ENCODE measurements around the gene TEPSIN. TPM values are rescaled to one million over a fixed set of nuclear protein-coding genes. Genes with fewer than 3 reads are reported as not detected.

The TEPSIN gene
- total and polyA plus RNA-seq, 2 of the 8 experiments (the other 6 are each of a cell fraction or from before 2014, with no cell fraction given): 22.9 to 28.0 TPM

DNA sequence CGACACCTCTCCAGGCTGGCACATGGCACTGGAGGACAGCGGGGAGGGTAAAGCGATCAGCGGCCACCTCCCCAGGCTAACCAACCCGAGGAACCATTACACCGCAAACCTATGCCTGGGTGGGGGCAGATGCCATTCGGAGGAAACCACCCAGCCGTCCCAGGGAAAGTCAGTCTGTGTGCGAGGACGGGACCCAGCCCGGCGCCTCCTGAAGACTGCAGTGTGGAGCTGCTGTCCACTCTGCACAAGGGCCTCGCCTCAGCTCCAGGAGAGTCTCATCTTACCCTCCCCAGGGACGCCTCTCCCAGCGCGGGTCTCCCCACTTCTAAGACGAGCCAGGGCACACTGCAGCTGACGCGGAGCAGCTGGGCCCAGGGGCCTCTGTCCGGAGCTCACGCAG, 48.3 kb upstream of the TEPSIN start:
- FAIRE-seq: no peak
- Histone ChIP-seq H4K20me1 (replicated peaks in 1 of 2; ENCODE audit: control insufficient read depth in 1 of 2, insufficient read depth in 2 of 2, low read length in 2 of 2) (peaks cover 10 to 16% of the 10 kb centered on the region in 2 experiments), H3K4me3 (ENCODE audit: extremely low read depth in 1 of 4, insufficient read depth in 2 of 4, low read depth in 3 of 4, low read length in 4 of 4) (no peak overlapping the region), H3K27me3 (replicated peaks in 1 of 4; ENCODE audit: control insufficient read depth in 3 of 4, extremely low read depth in 1 of 4, insufficient read depth in 3 of 4, low read length in 3 of 4) (no peaks in the 10 kb centered on the region), H4K8ac (ENCODE audit: extremely low read depth, insufficient read depth, low read length) (no peak overlapping the region), H2AFZ (ENCODE audit: low read length) (no peak overlapping the region), H2BK20ac (ENCODE audit: low read length) (no peak overlapping the region), H3K79me1 (ENCODE audit: low read depth, low read length) (peaks cover 13% of the 10 kb centered on the region), H2BK5ac (ENCODE audit: low read depth, low read length) (no peak overlapping the region; the same call in 1 of the 2 replicates), H3K9me3 (ENCODE audit: insufficient read depth in 2 of 2, low read depth in 1 of 2, low read length in 1 of 2) (no peaks in the 10 kb centered on the region), H2BK15ac (ENCODE audit: low read length) (no peak overlapping the region), H2AK5ac (ENCODE audit: low read depth, low read length) (no peak overlapping the region), H3K56ac (replicated peaks; ENCODE audit: insufficient read length, low read depth, low read length) (no peak overlapping the region), H3K4me1 (replicated peaks in 1 of 4; ENCODE audit: control insufficient read depth in 3 of 4, insufficient read depth in 4 of 4, low read length in 3 of 4) (peaks cover 0 to 8% (median 0%) of the 10 kb centered on the region in 4 experiments; a peak in 4 of 7 replicates), H4K91ac (replicated peaks; ENCODE audit: insufficient read length, low read length) (no peak overlapping the region), H3K4ac (replicated peaks; ENCODE audit: insufficient read length, low read depth, low read length) (no peak overlapping the region), H3K4me2 (ENCODE audit: insufficient read depth in 1 of 2, low read depth in 2 of 2, low read length in 2 of 2) (no peak overlapping the region), H4K5ac (ENCODE audit: insufficient read length, low read depth, low read length) (no peak overlapping the region), H3K36me3 (ENCODE audit: control insufficient read depth in 2 of 4, insufficient read depth in 4 of 4, low read length in 3 of 4) (peaks cover 0 to 5% (median 3%) of the 10 kb centered on the region in 4 experiments; a peak in 4 of 8 replicates), H2BK120ac (replicated peaks; ENCODE audit: low read depth, low read length) (no peak overlapping the region), H3K23ac (ENCODE audit: insufficient read length) (no peak overlapping the region), H2BK12ac (ENCODE audit: low read depth, low read length) (no peak overlapping the region), H3K23me2 (ENCODE audit: low read depth, low read length) (no peaks in the 10 kb centered on the region), H3K27ac (ENCODE audit: low read depth, low read length) (no peak overlapping the region), H3K79me2 (ENCODE audit: control insufficient read depth in 1 of 2, insufficient read depth in 2 of 2, low read length in 2 of 2) (peaks cover 0 to 20% of the 10 kb centered on the region in 2 experiments; a peak in 2 of 4 replicates), H3K14ac (ENCODE audit: insufficient read length) (no peak overlapping the region), H3K9ac (replicated peaks in 1 of 4; ENCODE audit: extremely low read depth in 1 of 4, low read depth in 3 of 4, low read length in 3 of 4) (no peak overlapping the region), H3K18ac (ENCODE audit: extremely low read depth, low read length) (no peak overlapping the region)
- POLR2A ChIA-PET (ENCODE audit: partially characterized antibody): interaction anchor here (1.3 kb wide), 1 partner anchor 251 kb away, joined by 4 read pairs; no protein-coding TSS in a partner anchor
- DNase-seq (ENCODE audit: low read depth in 1 of 2, low spot score in 2 of 2): no peak
- TF ChIP-seq CEBPB (IDR thresholded peaks at IDR 0.05; ENCODE audit: low read depth, low read length) (no peak), ASH2L (IDR thresholded peaks at IDR 0.05; ENCODE audit: low read length) (no peak), SP1 (IDR thresholded peaks at IDR 0.05; ENCODE audit: low read depth, low read length) (no peak), CBX5 (IDR thresholded peaks at IDR 0.05; ENCODE audit: low read depth, low read length) (no peak), POU5F1 (IDR thresholded peaks at IDR 0.05; ENCODE audit: low read depth, low read length) (no peak)
- 94% methylated on average over 19 of the region's 21 CpGs; no CpG with 5 or more reads in 1 of the 2 experiments for WGBS, 2 experiments (ENCODE audit: extremely low coverage in 1 of 2, insufficient coverage in 1 of 2, insufficient read length in 1 of 2, insufficient replicate concordance in 2 of 2, low coverage in 1 of 2, low lambda C conversion rate in 2 of 2, missing lambda C conversion rate in 1 of 2)
- CTCF ChIA-PET (ENCODE audit: partially characterized antibody): interaction anchor here (0.9 to 2.0 kb wide), 3 partner anchors 27 to 34 kb away, joined by 3 to 7 read pairs (median 4); no protein-coding TSS in a partner anchor

Data from H1 (cell line).